DLD1 (cell line): ENCODE results near the gene KIAA1328.

Experiments
- in situ Hi-C: cut with HindIII; loops from 2 replicates; pipeline ENCODE4 v1.10.0; 2017; ENCODE audit warnings: low sequenced_read_pairs

KIAA1328 gene

GRCh38 chr18:36942264-36942663 lies 113.3 kb downstream of the KIAA1328 start:
- in situ Hi-C loops = loop anchor here (25.0 kb wide), 1 partner anchor 545 kb away; no protein-coding TSS in a partner anchor

- in situ Hi-C loops = loop anchor here (25.0 kb wide), 1 partner anchor 539 kb away; no protein-coding TSS in a partner anchor
Observed at GRCh38 chr18:36947820-36948348, 119.0 kb downstream of the KIAA1328 start.

- in situ Hi-C loops = no loop called here
Observed at GRCh38 chr18:36950282-36950681, 121.4 kb downstream of the KIAA1328 start.

GRCh38 chr18:36950960-36951359 lies 122.0 kb downstream of the KIAA1328 start:
- in situ Hi-C loops = no loop called here

- in situ Hi-C loops = no loop called here
Observed at GRCh38 chr18:36953047-36953446, 124.1 kb downstream of the KIAA1328 start.

GRCh38 chr18:36960038-36960437 lies 131.1 kb downstream of the KIAA1328 start:
- in situ Hi-C loops = no loop called here

GRCh38 chr18:36963464-36963863 lies 134.5 kb downstream of the KIAA1328 start:
- in situ Hi-C loops = no loop called here

- in situ Hi-C loops = no loop called here
Observed at GRCh38 chr18:36974686-36975085, 145.8 kb downstream of the KIAA1328 start.

- in situ Hi-C loops = no loop called here
Observed at GRCh38 chr18:36977121-36977520, 148.2 kb downstream of the KIAA1328 start.

GRCh38 chr18:36993068-36993467 lies 164.1 kb downstream of the KIAA1328 start:
- in situ Hi-C loops = no loop called here

GRCh38 chr18:37006742-37007141 lies 177.8 kb downstream of the KIAA1328 start:
- in situ Hi-C loops = no loop called here

GRCh38 chr18:37012452-37012851 lies 183.5 kb downstream of the KIAA1328 start:
- in situ Hi-C loops = no loop called here

GRCh38 chr18:37019157-37019827 lies 190.4 kb downstream of the KIAA1328 start:
- in situ Hi-C loops = no loop called here

GRCh38 chr18:37033419-37033818 lies 204.5 kb downstream of the KIAA1328 start:
- in situ Hi-C loops = no loop called here

- in situ Hi-C loops = no loop called here
Observed at GRCh38 chr18:37042381-37042780, 213.5 kb downstream of the KIAA1328 start.

- in situ Hi-C loops = no loop called here
Observed at GRCh38 chr18:37055137-37055802, 226.3 kb downstream of the KIAA1328 start.

GRCh38 chr18:37064187-37064586 lies 235.3 kb downstream of the KIAA1328 start:
- in situ Hi-C loops = no loop called here

GRCh38 chr18:37065254-37065653 lies 236.3 kb downstream of the KIAA1328 start:
- in situ Hi-C loops = no loop called here

- in situ Hi-C loops = no loop called here
Observed at GRCh38 chr18:37084912-37085311, 256.0 kb downstream of the KIAA1328 start.

- in situ Hi-C loops = no loop called here
Observed at GRCh38 chr18:37085362-37085761, 256.4 kb downstream of the KIAA1328 start.

GRCh38 chr18:37107748-37108522 lies 279.0 kb downstream of the KIAA1328 start:
- in situ Hi-C loops = no loop called here
